Measurements from ENCODE around the gene EIPR1.
A peak's percentile ranks its signal among the peaks of the same experiment; 100 is the strongest.
"Not testable (repeated sequence)": the region's sequence is repeated elsewhere in the genome, so short reads cannot be mapped to it uniquely, and the experiment has no call there.

Gene EIPR1

GRCh38 chr2:3285901-3286645, 91.5 kb downstream of the EIPR1 start:
- no peak overlapping the region for H3K4me3 ChIP-seq (ENCODE audit: low read length)
- peak; percentile 8 for DNase-seq (ENCODE audit: low read depth)
- TF ChIP-seq CTCF (IDR thresholded peaks at IDR 0.05; ENCODE audit: insufficient read depth, low read depth, low read length, missing control alignments), result peak; percentile 10

GRCh38 chr2:3284657-3285630, 92.7 kb downstream of the EIPR1 start:
- DNase-seq (ENCODE audit: low read depth), result no peak
- no peak overlapping the region for H3K4me3 ChIP-seq (ENCODE audit: low read length)
- TF ChIP-seq CTCF (IDR thresholded peaks at IDR 0.05; ENCODE audit: insufficient read depth, low read depth, low read length, missing control alignments), result no peak

- not testable (repeated sequence) for DNase-seq (ENCODE audit: low read depth)
Measured at GRCh38 chr2:3283876-3284656, 93.6 kb downstream of the EIPR1 start.

GRCh38 chr2:3283206-3283605, 94.4 kb downstream of the EIPR1 start:
- no peak for DNase-seq (ENCODE audit: low read depth)
- no peak overlapping the region for H3K4me3 ChIP-seq (ENCODE audit: low read length)
- TF ChIP-seq CTCF (IDR thresholded peaks at IDR 0.05; ENCODE audit: insufficient read depth, low read depth, low read length, missing control alignments), result no peak

More at GRCh38 chr2:3283876-3284656, 93.6 kb downstream of the EIPR1 start:
- H3K4me3 ChIP-seq (ENCODE audit: low read length), result not testable (repeated sequence)

- TF ChIP-seq CTCF (IDR thresholded peaks at IDR 0.05; ENCODE audit: insufficient read depth, low read depth, low read length, missing control alignments), result no peak
- DNase-seq (ENCODE audit: low read depth), result peak; percentile 65
Measured at GRCh38 chr2:3282056-3282998, 95.3 kb downstream of the EIPR1 start.

GRCh38 chr2:3280683-3281520, 96.7 kb downstream of the EIPR1 start:
- H3K4me3 ChIP-seq (ENCODE audit: low read length), result no peak overlapping the region
- no peak for DNase-seq (ENCODE audit: low read depth)
- no peak for TF ChIP-seq CTCF (IDR thresholded peaks at IDR 0.05; ENCODE audit: insufficient read depth, low read depth, low read length, missing control alignments)

More at GRCh38 chr2:3282056-3282998, 95.3 kb downstream of the EIPR1 start:
- no peak overlapping the region for H3K4me3 ChIP-seq (ENCODE audit: low read length)

All from epithelial cell of esophagus (primary cell).